Measurements from ENCODE around the gene CDC27.
"Not testable (repeated sequence)": the region's sequence is repeated elsewhere in the genome, so short reads cannot be mapped to it uniquely, and the experiment has no call there.

CDC27 gene, protein sequence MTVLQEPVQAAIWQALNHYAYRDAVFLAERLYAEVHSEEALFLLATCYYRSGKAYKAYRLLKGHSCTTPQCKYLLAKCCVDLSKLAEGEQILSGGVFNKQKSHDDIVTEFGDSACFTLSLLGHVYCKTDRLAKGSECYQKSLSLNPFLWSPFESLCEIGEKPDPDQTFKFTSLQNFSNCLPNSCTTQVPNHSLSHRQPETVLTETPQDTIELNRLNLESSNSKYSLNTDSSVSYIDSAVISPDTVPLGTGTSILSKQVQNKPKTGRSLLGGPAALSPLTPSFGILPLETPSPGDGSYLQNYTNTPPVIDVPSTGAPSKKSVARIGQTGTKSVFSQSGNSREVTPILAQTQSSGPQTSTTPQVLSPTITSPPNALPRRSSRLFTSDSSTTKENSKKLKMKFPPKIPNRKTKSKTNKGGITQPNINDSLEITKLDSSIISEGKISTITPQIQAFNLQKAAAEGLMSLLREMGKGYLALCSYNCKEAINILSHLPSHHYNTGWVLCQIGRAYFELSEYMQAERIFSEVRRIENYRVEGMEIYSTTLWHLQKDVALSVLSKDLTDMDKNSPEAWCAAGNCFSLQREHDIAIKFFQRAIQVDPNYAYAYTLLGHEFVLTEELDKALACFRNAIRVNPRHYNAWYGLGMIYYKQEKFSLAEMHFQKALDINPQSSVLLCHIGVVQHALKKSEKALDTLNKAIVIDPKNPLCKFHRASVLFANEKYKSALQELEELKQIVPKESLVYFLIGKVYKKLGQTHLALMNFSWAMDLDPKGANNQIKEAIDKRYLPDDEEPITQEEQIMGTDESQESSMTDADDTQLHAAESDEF

DNA sequence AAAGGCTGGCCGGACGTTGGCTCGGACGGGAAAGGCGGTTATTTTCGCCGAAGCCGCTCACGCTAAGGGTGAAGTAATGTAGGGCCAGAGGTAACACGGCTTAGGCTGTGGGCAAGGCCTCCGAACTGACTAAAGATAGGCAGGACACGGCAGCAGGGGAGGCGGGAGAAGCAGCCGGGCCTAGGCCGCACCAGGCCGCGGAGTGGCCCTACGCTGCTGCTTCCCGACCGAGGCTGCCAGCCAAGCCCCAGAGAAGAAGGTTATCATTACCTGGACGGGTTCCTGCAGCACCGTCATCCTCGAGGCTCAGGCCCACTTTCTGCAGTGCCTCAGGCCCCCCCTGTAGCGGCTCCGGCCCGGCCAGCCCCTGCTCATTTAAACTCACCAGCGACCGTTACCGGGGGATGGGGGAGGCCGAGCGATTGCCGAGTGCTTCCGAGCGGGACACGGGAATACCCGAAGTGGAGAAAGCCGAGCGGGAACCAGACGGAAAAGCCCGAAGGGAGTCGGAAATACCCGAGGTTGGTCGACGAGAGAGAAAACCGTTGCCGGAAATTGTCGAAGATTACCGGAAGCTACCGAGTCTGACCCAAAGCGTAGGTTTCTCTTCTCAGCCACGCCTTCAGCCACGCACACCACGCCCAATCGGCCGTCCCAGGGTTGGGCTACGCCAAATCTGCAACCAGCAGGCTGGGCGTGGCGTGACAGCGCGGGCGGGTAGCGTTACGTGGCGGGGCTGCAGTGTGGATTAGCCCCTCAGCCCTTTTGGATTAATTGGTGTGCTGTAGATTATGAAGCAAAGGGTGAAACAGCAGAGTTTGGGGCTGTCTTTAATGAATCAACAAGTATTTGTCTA is at the start of gene CDC27:
CDC27 (minus strand) TSS at position 420 of the 856 bp plus-strand sequence; CDS start at position 297, 123 bp downstream.
- DNase-seq (ENCODE audit: low read depth), result peak; percentile 98

GRCh38 chr17:47238321-47239010 is 49.4 kb upstream of the CDC27 start:
- no peak for DNase-seq (ENCODE audit: low read depth)

GRCh38 chr17:47237841-47238240 is 48.7 kb upstream of the CDC27 start:
- DNase-seq (ENCODE audit: low read depth), result no peak

DNA sequence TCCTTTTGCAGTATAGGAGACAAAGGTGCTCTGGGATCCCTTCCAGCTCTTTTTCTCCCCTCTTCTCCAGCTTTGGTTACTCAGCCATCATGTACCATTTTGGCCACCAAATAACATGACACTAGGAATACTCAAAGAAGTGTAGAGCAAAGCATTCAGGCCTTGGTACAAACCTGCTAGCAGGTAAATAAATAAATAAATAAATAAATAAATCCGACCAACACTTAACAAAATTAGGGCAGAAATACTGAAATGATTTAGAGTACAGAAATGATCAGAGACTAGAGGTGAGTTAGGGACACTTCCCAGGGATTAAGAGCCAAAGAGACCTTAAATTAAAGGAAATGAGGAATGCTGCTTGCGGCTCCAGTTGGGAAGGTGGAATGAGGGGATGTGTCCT is 46.8 kb upstream of the CDC27 start:
- DNase-seq (ENCODE audit: low read depth), result no peak

DNA sequence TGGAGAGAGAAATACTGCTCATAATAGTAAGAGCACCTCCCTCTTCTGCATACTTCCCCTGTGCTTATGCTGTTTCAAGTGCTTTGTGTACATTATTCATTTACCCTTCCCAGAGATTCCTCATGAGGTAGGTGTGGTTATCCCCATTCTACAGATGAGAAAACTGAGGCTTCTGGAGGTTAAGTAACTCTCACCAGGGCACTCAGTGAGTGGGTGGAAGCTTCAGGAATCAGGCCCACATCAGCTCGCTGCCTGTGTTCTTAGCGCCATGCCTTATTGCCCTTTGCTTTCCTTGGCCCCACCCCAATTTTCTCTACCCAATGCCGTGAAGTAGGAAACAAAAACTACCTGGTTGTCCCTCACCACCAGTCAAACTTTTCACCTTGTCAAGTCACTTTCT is 46.4 kb upstream of the CDC27 start:
- DNase-seq (ENCODE audit: low read depth), result no peak

- DNase-seq (ENCODE audit: low read depth), result no peak
Observed at GRCh38 chr17:47232465-47232864, 43.4 kb upstream of the CDC27 start.

DNA sequence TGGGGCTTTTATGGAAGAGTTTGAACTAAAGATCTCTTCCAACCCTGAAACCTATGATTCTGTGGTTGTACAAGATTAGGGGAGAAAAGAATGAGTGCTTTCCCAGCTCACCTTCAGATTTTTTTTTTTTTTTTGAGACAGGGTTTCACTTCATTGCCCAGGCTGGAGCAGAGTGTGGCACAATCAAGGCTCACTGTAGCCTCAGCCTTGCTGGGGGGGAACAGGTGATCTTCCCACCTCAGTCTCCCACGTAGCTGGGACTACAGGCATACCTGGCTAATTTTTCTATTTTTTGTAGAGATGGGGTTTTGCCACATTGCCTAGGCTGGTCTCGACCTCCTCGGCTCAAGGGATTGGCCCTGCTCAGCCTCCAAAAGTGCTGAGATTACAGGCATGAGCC is 42.8 kb upstream of the CDC27 start:
- DNase-seq (ENCODE audit: low read depth), result no peak

- DNase-seq (ENCODE audit: low read depth), result no peak
Observed at GRCh38 chr17:47231334-47231733, 42.2 kb upstream of the CDC27 start.

GRCh38 chr17:47230864-47231263 is 41.8 kb upstream of the CDC27 start:
- no peak for DNase-seq (ENCODE audit: low read depth)

DNA sequence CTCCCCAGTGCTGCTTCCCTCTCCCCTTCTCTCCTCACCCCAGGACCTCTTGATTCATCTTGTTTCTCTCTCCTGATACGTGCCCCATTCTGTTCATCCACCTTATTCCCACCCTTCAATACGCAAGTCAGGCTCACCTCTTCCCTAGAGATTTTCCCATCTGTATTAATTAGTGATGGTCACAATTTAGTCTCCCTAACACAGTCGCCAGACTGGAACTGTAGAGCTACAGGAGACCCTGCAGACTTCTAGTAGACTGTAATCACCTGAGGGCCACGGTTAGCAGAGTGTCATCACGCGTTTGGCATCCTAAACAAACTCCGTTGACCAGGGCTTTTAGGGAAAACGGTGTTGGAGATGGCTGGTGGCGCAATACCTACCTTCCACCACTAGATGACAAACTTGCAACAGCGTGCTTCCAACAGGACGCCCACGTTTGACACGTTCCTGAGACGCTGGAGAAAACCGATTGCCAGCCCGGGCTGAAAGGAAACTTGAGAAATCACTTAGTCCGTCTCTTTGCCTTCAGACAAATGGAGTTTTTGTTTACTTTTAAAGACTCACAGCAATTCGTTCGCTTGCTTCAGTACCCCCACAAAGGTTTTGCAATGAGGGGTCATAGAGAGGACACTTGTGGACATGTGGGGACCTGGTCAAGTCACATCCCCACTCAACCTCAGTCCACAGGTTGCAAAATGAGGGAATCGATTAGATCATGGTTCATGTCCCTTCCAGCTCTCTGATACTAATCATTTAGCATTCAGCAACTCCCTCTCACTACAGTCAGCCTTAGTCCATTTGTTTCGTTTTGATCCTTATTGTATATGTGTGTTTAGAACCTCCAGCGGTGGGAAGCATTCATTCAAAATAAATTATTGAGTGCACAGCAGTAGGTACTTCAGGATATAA is 40.7 kb upstream of the CDC27 start:
- DNase-seq (ENCODE audit: low read depth), result peak; percentile 51

GRCh38 chr17:47227862-47228261 is 38.8 kb upstream of the CDC27 start:
- no peak for DNase-seq (ENCODE audit: low read depth)

DNA sequence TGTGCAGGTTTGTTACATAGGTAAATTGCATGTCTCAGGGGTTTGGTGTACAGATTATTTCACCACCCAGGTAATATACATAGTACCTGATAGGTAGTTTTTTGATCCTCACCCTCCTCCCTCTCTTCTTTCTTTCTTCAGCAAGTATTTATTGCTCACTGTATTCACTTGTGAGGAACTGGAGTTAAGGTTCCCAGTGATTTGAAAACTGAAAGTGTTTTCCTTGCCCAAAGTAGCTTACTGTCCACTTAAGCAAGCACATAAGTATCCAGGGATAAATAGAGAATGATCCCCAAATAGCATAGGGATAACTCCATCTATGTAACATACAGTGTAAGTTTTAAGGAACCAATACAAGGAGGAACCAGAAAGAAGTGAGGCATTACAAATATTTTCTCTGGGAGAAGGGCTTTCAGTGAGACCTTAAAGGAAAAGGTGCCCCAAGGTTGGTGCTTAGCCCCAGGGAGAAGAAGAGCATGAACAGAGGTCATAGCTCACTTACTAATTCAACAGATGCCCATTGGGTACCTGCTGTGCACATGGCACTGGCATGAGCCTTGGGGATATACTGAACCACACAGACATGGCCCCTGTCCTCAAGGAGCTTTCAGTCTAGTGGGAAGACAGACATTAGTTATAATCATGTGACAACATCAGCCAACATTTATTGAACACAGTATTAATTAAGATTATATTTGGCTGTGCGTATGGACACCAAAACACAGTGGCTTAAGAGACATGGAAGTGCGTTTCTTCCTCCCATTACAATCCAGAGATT is 37.0 kb upstream of the CDC27 start:
- DNase-seq (ENCODE audit: low read depth), result no peak

DNA sequence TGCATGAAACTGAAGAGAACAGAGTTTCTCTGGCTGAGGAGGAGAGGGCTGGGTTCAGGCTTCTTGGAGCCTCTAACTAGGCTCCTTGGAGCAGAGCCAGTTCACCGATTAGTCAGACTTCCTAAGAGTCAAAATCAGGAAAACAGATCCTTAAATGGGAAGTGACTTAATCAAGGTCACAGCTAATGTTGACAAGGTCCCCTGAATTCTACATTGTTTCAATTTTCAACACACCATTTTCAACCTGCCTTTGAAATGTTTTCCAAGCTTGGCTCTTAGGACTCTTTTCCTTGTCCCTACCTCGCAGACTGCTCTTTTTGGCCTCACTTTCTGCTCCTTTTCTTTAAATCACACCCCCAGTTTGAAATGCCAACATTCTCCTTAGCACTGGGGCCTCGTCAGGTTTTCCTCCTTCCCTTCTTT is 36.4 kb upstream of the CDC27 start:
- no peak for DNase-seq (ENCODE audit: low read depth)

DNA sequence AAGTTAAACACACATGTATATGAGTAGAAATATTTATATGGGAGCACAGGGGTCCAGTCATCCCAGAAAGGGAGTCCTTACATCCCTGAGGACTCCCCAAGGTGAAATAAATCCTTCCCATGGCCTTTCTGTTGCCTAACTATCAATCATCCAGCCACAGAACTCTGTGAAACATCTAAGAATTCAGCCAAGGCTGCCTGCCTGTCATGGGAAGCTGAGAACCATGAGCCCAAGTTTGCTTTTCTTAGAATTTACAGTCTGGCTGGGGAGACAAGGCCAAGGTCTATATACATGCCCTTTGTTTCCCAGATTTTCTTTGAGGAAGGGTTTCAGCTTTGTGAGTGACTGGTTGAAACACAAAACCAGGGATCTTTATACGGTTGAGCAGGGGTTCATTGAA is 35.9 kb upstream of the CDC27 start:
- DNase-seq (ENCODE audit: low read depth), result no peak

DNA sequence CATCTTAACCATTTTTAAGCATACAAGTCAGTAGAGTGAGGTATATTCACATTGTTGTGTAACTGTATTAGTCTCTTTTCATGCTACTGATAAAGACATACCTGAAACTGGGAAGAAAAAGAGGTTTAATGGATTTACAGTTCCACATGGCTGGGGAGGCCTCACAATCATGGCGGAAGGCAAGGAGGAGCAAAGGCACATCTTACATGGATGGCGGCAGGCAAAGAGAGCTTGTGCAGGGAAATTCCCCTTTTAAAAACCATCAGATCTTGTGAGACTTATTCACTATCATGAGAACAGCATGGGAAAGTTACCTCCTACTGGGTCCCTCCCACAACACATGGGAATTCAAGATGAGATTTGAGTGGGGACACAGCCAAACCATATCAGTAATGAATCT is 35.0 kb upstream of the CDC27 start:
- not testable (repeated sequence) for DNase-seq (ENCODE audit: low read depth)

- no peak for DNase-seq (ENCODE audit: low read depth)
Observed at GRCh38 chr17:47223460-47223859, 34.4 kb upstream of the CDC27 start.

- no peak for DNase-seq (ENCODE audit: low read depth)
Observed at GRCh38 chr17:47223007-47223406, 33.9 kb upstream of the CDC27 start.

DNA sequence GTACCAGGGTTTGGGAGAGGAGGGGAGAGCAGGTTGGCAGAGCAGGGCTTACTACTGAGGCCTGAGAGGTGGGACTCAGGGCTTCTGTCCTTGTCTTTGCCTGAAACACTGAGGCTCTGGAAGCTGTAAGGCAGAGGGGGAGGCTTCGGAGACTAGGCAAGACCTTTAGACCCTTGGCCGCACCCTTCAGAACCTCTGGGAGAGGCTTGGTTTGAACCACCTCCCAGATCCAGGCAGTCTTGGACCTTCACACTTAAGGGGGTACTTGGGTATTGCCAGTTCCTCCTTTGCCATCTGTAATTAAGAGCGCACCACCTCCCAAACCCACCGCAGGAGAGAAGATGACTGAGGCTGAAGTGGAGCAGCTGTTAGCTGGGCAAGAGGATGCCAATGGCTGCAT is 33.0 kb upstream of the CDC27 start:
- DNase-seq (ENCODE audit: low read depth), result no peak

GRCh38 chr17:47221154-47221553 is 32.1 kb upstream of the CDC27 start:
- DNase-seq (ENCODE audit: low read depth), result no peak

DNA sequence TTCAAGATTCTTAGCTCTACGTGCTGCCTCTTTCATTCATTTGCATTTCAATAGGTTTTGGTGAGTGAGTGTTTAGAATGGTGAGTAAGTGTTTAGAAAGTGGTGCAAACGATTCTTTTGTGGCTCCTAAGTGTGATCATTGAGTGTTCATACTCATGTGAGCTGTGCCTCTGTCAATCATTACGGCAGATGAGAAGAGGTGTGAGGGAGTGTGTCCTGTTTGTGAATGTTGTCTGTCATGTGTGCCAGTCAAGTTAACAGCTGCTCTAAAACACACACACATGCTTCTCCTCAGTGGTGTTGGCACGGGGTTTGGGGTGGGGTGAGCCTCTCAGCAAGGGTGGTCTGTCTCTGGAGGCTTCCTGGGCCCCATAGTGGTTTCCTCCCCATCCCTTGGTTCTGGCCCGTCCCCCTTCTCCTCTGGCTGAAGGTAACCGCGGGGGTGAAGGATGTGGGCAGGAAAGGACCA is 31.5 kb upstream of the CDC27 start:
- no peak for DNase-seq (ENCODE audit: low read depth)

Data from activated T-helper 9 cell treated with anti-CD3 and anti-CD28 coated beads, Interleukin-2, amount 50 U/mL, for 16 hours (primary cell).